ENCODE results near the gene SYTL2. TPM values are rescaled to one million over a fixed set of nuclear protein-coding genes. Genes with fewer than 3 reads are reported as not detected.

SYTL2 gene
- polyA plus RNA-seq, 1 of the 3 experiments (the other 2 are of a cell fraction): 36.0 TPM

DNA sequence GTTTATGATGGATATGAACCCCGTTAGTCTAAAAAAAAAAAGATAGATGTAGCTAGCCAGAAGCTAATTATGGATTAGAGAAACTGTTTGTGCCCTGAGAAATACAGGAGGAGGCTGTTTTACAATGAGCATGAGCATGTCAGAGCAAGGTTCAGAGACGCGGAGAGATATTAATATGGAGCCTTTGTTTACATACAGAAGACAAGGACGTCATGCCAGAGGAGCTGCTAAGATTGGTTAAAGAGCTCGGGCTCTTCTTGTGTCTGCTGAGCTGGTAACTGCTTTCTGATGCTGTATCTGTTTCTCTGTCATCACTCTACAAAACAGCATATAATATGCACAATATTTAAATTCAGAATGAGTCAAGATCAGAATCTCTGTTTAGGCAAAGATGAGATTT, 100.0 kb downstream of the SYTL2 start:
- ChIA-PET CTCF (no interaction called here), POLR2A (no interaction called here)
- Histone ChIP-seq H3K79me2 (ENCODE audit: insufficient read depth) (no peaks in the 10 kb centered on the region), H3K4me2 (no peak overlapping the region), H3K4me1 (ENCODE audit: control insufficient read depth in 1 of 2, insufficient read depth in 2 of 2, low read depth in 1 of 2, low read length in 1 of 2) (peaks cover 2 to 7% of the 10 kb centered on the region in 2 experiments; a peak in 2 of 4 replicates), H3K27me3 (ENCODE audit: insufficient read depth) (no peaks in the 10 kb centered on the region), H3K9me3 (no peaks in the 10 kb centered on the region), H3K27ac (ENCODE audit: low read depth in 2 of 2, low read length in 1 of 2) (peak overlapping the region in 1 of 2 experiments; percentile 84; a peak in 1 of 4 replicates), H3K4me3 (ENCODE audit: low read depth in 2 of 2, low read length in 1 of 2) (no peak overlapping the region), H2AFZ (ENCODE audit: low read depth) (no peak overlapping the region), H3K9me2 (no peaks in the 10 kb centered on the region), H3F3A (replicated peaks; ENCODE audit: insufficient read depth) (peaks cover 1% of the 10 kb centered on the region), H4K20me1 (ENCODE audit: insufficient read depth) (no peaks in the 10 kb centered on the region), H3K36me3 (replicated peaks in 1 of 2; ENCODE audit: control insufficient read depth in 1 of 2, insufficient read depth in 2 of 2, low read length in 1 of 2) (no peaks in the 10 kb centered on the region), H3K9ac (no peak overlapping the region)
- TF ChIP-seq TCF12 (IDR thresholded peaks at IDR 0.05) (no peak), TAF1 (IDR thresholded peaks at IDR 0.05; ENCODE audit: borderline replicate concordance, low read depth, low read length) (no peak)
- TF ChIP-seq, protein P1, sequence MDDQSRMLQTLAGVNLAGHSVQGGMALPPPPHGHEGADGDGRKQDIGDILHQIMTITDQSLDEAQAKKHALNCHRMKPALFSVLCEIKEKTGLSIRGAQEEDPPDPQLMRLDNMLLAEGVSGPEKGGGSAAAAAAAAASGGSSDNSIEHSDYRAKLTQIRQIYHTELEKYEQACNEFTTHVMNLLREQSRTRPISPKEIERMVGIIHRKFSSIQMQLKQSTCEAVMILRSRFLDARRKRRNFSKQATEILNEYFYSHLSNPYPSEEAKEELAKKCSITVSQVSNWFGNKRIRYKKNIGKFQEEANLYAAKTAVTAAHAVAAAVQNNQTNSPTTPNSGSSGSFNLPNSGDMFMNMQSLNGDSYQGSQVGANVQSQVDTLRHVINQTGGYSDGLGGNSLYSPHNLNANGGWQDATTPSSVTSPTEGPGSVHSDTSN (IDR thresholded peaks at IDR 0.05): no peak
- 75% methylated on average over 5 of the region's 5 CpGs for WGBS (ENCODE audit: low lambda C conversion rate)
- no peak for DNase-seq

DNA sequence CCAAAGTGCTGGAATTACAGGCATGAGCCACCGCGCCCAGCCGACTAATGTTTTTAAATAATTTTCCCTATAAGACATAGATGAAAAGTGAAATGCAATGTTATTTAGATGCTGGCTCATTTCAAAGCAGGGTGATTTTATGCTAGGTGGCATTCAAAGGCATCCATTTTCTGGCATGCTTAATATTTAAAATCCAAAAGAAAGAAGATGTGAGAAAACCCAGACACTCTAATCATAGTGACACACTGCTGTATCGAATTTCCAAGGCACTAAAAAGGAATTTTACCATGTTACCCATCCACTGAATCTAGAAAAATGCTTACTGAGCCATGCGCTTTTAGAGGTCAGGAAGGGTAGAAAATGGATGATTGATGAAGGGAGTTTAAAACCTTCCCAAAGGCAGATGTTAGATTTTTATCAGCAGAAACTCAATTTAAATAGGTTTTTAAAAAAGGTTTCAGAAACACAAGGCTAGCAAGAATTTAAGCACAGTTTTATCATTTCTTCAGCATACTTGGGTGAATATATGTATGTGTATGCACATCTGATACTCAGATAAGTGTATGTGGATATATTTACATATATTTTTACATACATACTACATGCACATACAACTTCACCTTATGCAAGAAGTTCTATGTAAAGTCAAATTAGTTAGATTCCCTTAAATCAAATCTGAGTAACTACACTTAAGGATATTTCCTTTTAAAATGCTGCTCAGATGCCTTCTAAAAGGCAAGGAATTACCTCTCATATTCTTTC, 100.8 kb downstream of the SYTL2 start:
- H3K4me1 ChIP-seq (ENCODE audit: control insufficient read depth in 1 of 2, insufficient read depth in 2 of 2, low read depth in 1 of 2, low read length in 1 of 2): peaks cover 2 to 14% of the 10 kb centered on the region in 2 experiments; a peak in 2 of 4 replicates
- no peaks in the 10 kb centered on the region for H3K27me3 ChIP-seq (ENCODE audit: insufficient read depth)
- CTCF ChIA-PET: no interaction called here
- 29% methylated on average over 5 of the region's 5 CpGs for WGBS (ENCODE audit: low lambda C conversion rate)
- no peaks in the 10 kb centered on the region for H3K9me3 ChIP-seq
- H3K4me2 ChIP-seq: 0 out of 2 replicates have a peak overlapping the region, but pooled peaks have one; percentile 6
- no peak overlapping the region for H3K4me3 ChIP-seq (ENCODE audit: low read depth in 2 of 2, low read length in 1 of 2)
- H3K27ac ChIP-seq (ENCODE audit: low read depth in 2 of 2, low read length in 1 of 2): peak overlapping the region; percentile 35 to 84; a peak in 2 of 4 replicates
- POLR2A ChIA-PET: no interaction called here
- H3F3A ChIP-seq (replicated peaks; ENCODE audit: insufficient read depth): peaks cover 9% of the 10 kb centered on the region
- no peaks in the 10 kb centered on the region for H3K36me3 ChIP-seq (replicated peaks in 1 of 2; ENCODE audit: control insufficient read depth in 1 of 2, insufficient read depth in 2 of 2, low read length in 1 of 2)
- no peak for DNase-seq
- H3K9me2 ChIP-seq: no peaks in the 10 kb centered on the region
- H3K79me2 ChIP-seq (ENCODE audit: insufficient read depth): no peaks in the 10 kb centered on the region
- H2AFZ ChIP-seq (ENCODE audit: low read depth): no peak overlapping the region
- no peak overlapping the region for H3K9ac ChIP-seq
- no peaks in the 10 kb centered on the region for H4K20me1 ChIP-seq (ENCODE audit: insufficient read depth)
- no peak for TF ChIP-seq RCOR1 (IDR thresholded peaks at IDR 0.05; ENCODE audit: low read length)
- no peak for TF ChIP-seq RAD21 (IDR thresholded peaks at IDR 0.05; ENCODE audit: low read length)
- peak; percentile 78 for TF ChIP-seq JUND (IDR thresholded peaks at IDR 0.05)
- no peak for TF ChIP-seq TAF1 (IDR thresholded peaks at IDR 0.05; ENCODE audit: borderline replicate concordance, low read depth, low read length)
- TF ChIP-seq NRF1 (IDR thresholded peaks at IDR 0.05; ENCODE audit: low read depth, low read length): no peak
- TF ChIP-seq USF1 (IDR thresholded peaks at IDR 0.05; ENCODE audit: borderline replicate concordance, low read depth): peak; percentile 12; the same call in 1 of the 2 replicates
- peak; percentile 65; the same call in 1 of the 2 replicates for TF ChIP-seq RXRA (IDR thresholded peaks at IDR 0.05; ENCODE audit: borderline replicate concordance, low read depth)
- TF ChIP-seq YY1 (IDR thresholded peaks at IDR 0.05; ENCODE audit: low read depth): no peak; the same call in 1 of the 2 replicates
- TF ChIP-seq GABPA (IDR thresholded peaks at IDR 0.05; ENCODE audit: low read depth): no peak
- TF ChIP-seq MEF2A (IDR thresholded peaks at IDR 0.05; ENCODE audit: borderline replicate concordance, low read depth): peak; percentile 51; the same call in 1 of the 2 replicates
- TF ChIP-seq, protein P1 (IDR thresholded peaks at IDR 0.05): peak; percentile 93
- TF ChIP-seq, protein P2, sequence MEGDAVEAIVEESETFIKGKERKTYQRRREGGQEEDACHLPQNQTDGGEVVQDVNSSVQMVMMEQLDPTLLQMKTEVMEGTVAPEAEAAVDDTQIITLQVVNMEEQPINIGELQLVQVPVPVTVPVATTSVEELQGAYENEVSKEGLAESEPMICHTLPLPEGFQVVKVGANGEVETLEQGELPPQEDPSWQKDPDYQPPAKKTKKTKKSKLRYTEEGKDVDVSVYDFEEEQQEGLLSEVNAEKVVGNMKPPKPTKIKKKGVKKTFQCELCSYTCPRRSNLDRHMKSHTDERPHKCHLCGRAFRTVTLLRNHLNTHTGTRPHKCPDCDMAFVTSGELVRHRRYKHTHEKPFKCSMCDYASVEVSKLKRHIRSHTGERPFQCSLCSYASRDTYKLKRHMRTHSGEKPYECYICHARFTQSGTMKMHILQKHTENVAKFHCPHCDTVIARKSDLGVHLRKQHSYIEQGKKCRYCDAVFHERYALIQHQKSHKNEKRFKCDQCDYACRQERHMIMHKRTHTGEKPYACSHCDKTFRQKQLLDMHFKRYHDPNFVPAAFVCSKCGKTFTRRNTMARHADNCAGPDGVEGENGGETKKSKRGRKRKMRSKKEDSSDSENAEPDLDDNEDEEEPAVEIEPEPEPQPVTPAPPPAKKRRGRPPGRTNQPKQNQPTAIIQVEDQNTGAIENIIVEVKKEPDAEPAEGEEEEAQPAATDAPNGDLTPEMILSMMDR (IDR thresholded peaks at IDR 0.05): no peak
- TF ChIP-seq SMC3 (IDR thresholded peaks at IDR 0.05; ENCODE audit: low read depth, low read length): no peak
- TF ChIP-seq RFX5 (IDR thresholded peaks at IDR 0.05; ENCODE audit: low read length): no peak
- peak; percentile 60 for TF ChIP-seq NFIC (IDR thresholded peaks at IDR 0.05; ENCODE audit: borderline replicate concordance)
- TF ChIP-seq REST (IDR thresholded peaks at IDR 0.05; ENCODE audit: low read depth, low read length): no peak
- no peak for TF ChIP-seq MXI1 (IDR thresholded peaks at IDR 0.05; ENCODE audit: low read depth, low read length)
- no peak for TF ChIP-seq CHD2 (IDR thresholded peaks at IDR 0.05; ENCODE audit: low read length, partially characterized antibody)

All from SK-N-SH (cell line).